Loucy (cell line): ENCODE results near the gene TEX52.

ENCODE experiments used
- H2AFZ ChIP-seq: fragments of 200-600 bp; sonication (generic); 2 replicates; pipeline ENCODE4 v1.6.0; 2016; ENCODE audit warnings: antibody characterized with exemption, mild to moderate bottlenecking, low read length, moderate library complexity
- H3F3A ChIP-seq: fragments of 200-600 bp; 2 replicates; pipeline ENCODE4 v1.6.0; 2016; ENCODE audit warnings: antibody characterized with exemption, low read depth, mild to moderate bottlenecking
- H3K27me3 ChIP-seq: fragments of 200-600 bp; sonication (generic); 2 replicates; pipeline ENCODE4 v1.6.1; 2014; ENCODE audit warnings: low read length, mild to moderate bottlenecking; ENCODE audit not compliant: insufficient read depth, poor library complexity, severe bottlenecking
- H3K36me3 ChIP-seq: fragments of 200-600 bp; sonication (generic); 2 replicates; pipeline ENCODE4 v1.6.1; 2016; ENCODE audit warnings: low read length; ENCODE audit not compliant: insufficient read depth
- H3K4me1 ChIP-seq: fragments of 200-600 bp; sonication (generic); 2 replicates; pipeline ENCODE4 v1.5.1; 2014; ENCODE audit warnings: low read length, mild to moderate bottlenecking; ENCODE audit not compliant: insufficient read depth, poor library complexity, severe bottlenecking
- H3K4me2 ChIP-seq: fragments of 200-600 bp; sonication (generic); 2 replicates; pipeline ENCODE4 v1.6.0; 2014; ENCODE audit warnings: antibody characterized with exemption, low read length, low read depth, mild to moderate bottlenecking; ENCODE audit not compliant: poor library complexity, severe bottlenecking
- H3K4me3 ChIP-seq: fragments of 200-600 bp; sonication (generic); 2 replicates; pipeline ENCODE4 v1.5.1; 2014; ENCODE audit warnings: low read length, mild to moderate bottlenecking, mixed read lengths; ENCODE audit not compliant: poor library complexity, severe bottlenecking
- H3K79me2 ChIP-seq: fragments of 200-600 bp; sonication (generic); 2 replicates; pipeline ENCODE4 v1.6.1; 2014; ENCODE audit warnings: low read length; ENCODE audit not compliant: insufficient read depth
- H3K9ac ChIP-seq: fragments of 200-600 bp; sonication (generic); 2 replicates; pipeline ENCODE4 v1.6.0; 2014; ENCODE audit warnings: mild to moderate bottlenecking, low read depth, low read length, moderate library complexity; ENCODE audit not compliant: poor library complexity, severe bottlenecking
- H3K9me2 ChIP-seq: fragments of 200-600 bp; sonication (generic); replicated peaks from 2 replicates; pipeline ENCODE4 v1.6.1; 2016; ENCODE audit warnings: low read depth, low read length, mixed read lengths
- H3K9me3 ChIP-seq: fragments of 200-600 bp; sonication (generic); 2 replicates; pipeline ENCODE4 v1.6.1; 2014; ENCODE audit warnings: mild to moderate bottlenecking, antibody characterized with exemption, low read length, low read depth; ENCODE audit not compliant: insufficient read depth
- H4K20me1 ChIP-seq: fragments of 200-600 bp; sonication (generic); 2 replicates; pipeline ENCODE4 v1.6.0; 2014; ENCODE audit warnings: antibody characterized with exemption, low read length, mild to moderate bottlenecking; ENCODE audit not compliant: insufficient read depth, poor library complexity, severe bottlenecking
- CTCF ChIP-seq: fragments of 200-600 bp; sonication (generic); conservative IDR thresholded peaks from 2 replicates; pipeline ENCODE4 v1.5.1; 2014; ENCODE audit warnings: mild to moderate bottlenecking, antibody characterized with exemption, low read length
- EZH2phosphoT487 ChIP-seq: fragments of 200-600 bp; IDR thresholded peaks from 2 replicates; pipeline ENCODE4 v1.6.1; 2018; ENCODE audit warnings: antibody characterized with exemption, mild to moderate bottlenecking, moderate library complexity, borderline replicate concordance

TEX52 gene

GRCh38 chr12:2886768-2887450, 30.1 kb upstream of the TEX52 start:
- H3K79me2 ChIP-seq = peaks cover 19% of the 10 kb centered on the region
- no peak for TF ChIP-seq CTCF
- no peak for TF ChIP-seq EZH2phosphoT487

GRCh38 chr12:2884810-2885209, 28.0 kb upstream of the TEX52 start:
- H3K4me2 ChIP-seq = no peak overlapping the region
- peaks cover 32% of the 10 kb centered on the region for H3K79me2 ChIP-seq
- peaks cover 2% of the 10 kb centered on the region for H3K4me1 ChIP-seq

More at GRCh38 chr12:2886768-2887450, 30.1 kb upstream of the TEX52 start:
- H3K9ac ChIP-seq = no peak overlapping the region
- no peak overlapping the region for H3K4me3 ChIP-seq
- H3K9me3 ChIP-seq = no peaks in the 10 kb centered on the region
- no peaks in the 10 kb centered on the region for H3K9me2 ChIP-seq
- H3K4me2 ChIP-seq = no peak overlapping the region
- no peaks in the 10 kb centered on the region for H4K20me1 ChIP-seq
- 0 out of 2 replicates have a peak, but pooled peaks cover 2% of the 10 kb centered on the region for H3F3A ChIP-seq
- H3K4me1 ChIP-seq = peaks cover 4% of the 10 kb centered on the region
- no peak overlapping the region for H2AFZ ChIP-seq
- peaks cover 9% of the 10 kb centered on the region; the same call in 1 of the 2 replicates for H3K36me3 ChIP-seq
- H3K27me3 ChIP-seq = no peaks in the 10 kb centered on the region

GRCh38 chr12:2879853-2880252, 23.0 kb upstream of the TEX52 start:
- Histone ChIP-seq H3F3A (no peaks in the 10 kb centered on the region), H3K79me2 (peaks cover 80% of the 10 kb centered on the region), H3K9ac (peak overlapping the region; percentile 55), H3K27me3 (no peaks in the 10 kb centered on the region), H3K9me3 (no peaks in the 10 kb centered on the region), H4K20me1 (peaks cover 5% of the 10 kb centered on the region), H2AFZ (no peak overlapping the region), H3K9me2 (no peaks in the 10 kb centered on the region), H3K4me3 (peak overlapping the region; percentile 35), H3K4me1 (peaks cover 24% of the 10 kb centered on the region), H3K36me3 (no peaks in the 10 kb centered on the region), H3K4me2 (peak overlapping the region; percentile 77)
- TF ChIP-seq CTCF (no peak), EZH2phosphoT487 (no peak)

More at GRCh38 chr12:2884810-2885209, 28.0 kb upstream of the TEX52 start:
- Histone ChIP-seq H3K9me2 (no peaks in the 10 kb centered on the region), H3K36me3 (peaks cover 9% of the 10 kb centered on the region; the same call in 1 of the 2 replicates), H3F3A (0 out of 2 replicates have a peak, but pooled peaks cover 2% of the 10 kb centered on the region), H2AFZ (no peak overlapping the region), H3K9ac (no peak overlapping the region), H4K20me1 (peaks cover 2% of the 10 kb centered on the region), H3K27me3 (no peaks in the 10 kb centered on the region), H3K4me3 (no peak overlapping the region), H3K9me3 (no peaks in the 10 kb centered on the region)
- TF ChIP-seq CTCF (no peak), EZH2phosphoT487 (no peak)
